RWPE2 (cell line): Measurements from ENCODE around the gene DLK1.

Experiments used
- ATAC-seq: fragments of 200-7000 bp; cut with Tn5 transposase; 3 replicates; pipeline ENCODE4 v1.9.1; 2021; ENCODE audit warnings: low read depth
- DNase-seq: peaks from one replicate; pipeline ENCODE4 v3.0.0-alpha.2; 2020; ENCODE audit warnings: low spot score
- H3K27ac ChIP-seq: fragments of 450-650 bp; 2 replicates; pipeline ENCODE4 v1.5.1; 2017; ENCODE audit warnings: mild to moderate bottlenecking; ENCODE audit not compliant: poor library complexity, severe bottlenecking
- H3K27me3 ChIP-seq: fragments of 250-450 bp; sonication (Bioruptor Pico); 2 replicates; pipeline ENCODE4 v1.5.1; 2021; ENCODE audit warnings: mild to moderate bottlenecking, moderate library complexity; ENCODE audit not compliant: insufficient read depth, poor library complexity, severe bottlenecking
- H3K36me3 ChIP-seq: fragments of 250-450 bp; sonication (Bioruptor Pico); 2 replicates; pipeline ENCODE4 v1.5.1; 2020; ENCODE audit warnings: low read depth, mild to moderate bottlenecking, moderate library complexity
- H3K4me1 ChIP-seq: fragments of 250-450 bp; sonication (Bioruptor Pico); 2 replicates; pipeline ENCODE4 v1.5.1; 2021; ENCODE audit warnings: mild to moderate bottlenecking, moderate library complexity; ENCODE audit not compliant: insufficient read depth, poor library complexity, severe bottlenecking
- H3K4me3 ChIP-seq: fragments of 250-450 bp; sonication (Bioruptor Pico); 2 replicates; pipeline ENCODE4 v1.5.1; 2021; ENCODE audit warnings: mild to moderate bottlenecking, moderate library complexity; ENCODE audit not compliant: severe bottlenecking
- H3K9me3 ChIP-seq: fragments of 250-450 bp; sonication (Bioruptor Pico); 2 replicates; pipeline ENCODE4 v1.5.1; 2021; ENCODE audit warnings: mild to moderate bottlenecking, moderate library complexity; ENCODE audit not compliant: severe bottlenecking
- TF ChIP-seq, protein P1 (sequence below): fragments of 450-650 bp; IDR thresholded peaks from one replicate; pipeline ENCODE4 v1.5.1; 2017; ENCODE audit warnings: mild to moderate bottlenecking, moderate library complexity; ENCODE audit not compliant: poor library complexity, severe bottlenecking

DLK1 gene

DNA sequence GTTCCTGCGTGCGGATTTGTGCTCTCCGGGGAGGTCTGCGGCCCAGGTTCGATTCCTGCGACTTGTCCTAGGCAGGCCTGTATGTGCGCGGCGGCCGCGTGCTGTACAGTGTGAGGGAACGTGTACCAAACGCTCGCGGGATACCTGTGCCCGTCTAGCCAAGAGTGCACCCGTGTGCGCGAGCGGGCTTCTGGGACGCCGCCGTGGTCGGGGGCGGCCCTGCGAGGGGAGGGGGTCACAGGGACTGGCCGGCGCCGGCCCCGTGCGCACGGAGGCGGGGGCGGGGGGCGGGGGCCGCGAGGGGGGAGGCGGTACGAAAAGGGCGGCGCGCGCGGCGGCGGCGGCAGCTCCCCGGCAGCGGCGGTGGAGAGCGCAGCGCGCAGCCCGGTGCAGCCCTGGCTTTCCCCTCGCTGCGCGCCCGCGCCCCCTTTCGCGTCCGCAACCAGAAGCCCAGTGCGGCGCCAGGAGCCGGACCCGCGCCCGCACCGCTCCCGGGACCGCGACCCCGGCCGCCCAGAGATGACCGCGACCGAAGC is at the start of gene DLK1:
DLK1 (plus strand) TSS at position 343 of the 536 bp plus-strand sequence; CDS start at position 520, 177 bp downstream.
- H3K36me3 ChIP-seq: no peaks in the 10 kb centered on the region
- ATAC-seq: no peak
- H3K4me1 ChIP-seq: no peaks in the 10 kb centered on the region
- no peaks in the 10 kb centered on the region for H3K9me3 ChIP-seq
- no peak within 1 kb of the TSS for H3K27ac ChIP-seq
- TF ChIP-seq, protein P1, sequence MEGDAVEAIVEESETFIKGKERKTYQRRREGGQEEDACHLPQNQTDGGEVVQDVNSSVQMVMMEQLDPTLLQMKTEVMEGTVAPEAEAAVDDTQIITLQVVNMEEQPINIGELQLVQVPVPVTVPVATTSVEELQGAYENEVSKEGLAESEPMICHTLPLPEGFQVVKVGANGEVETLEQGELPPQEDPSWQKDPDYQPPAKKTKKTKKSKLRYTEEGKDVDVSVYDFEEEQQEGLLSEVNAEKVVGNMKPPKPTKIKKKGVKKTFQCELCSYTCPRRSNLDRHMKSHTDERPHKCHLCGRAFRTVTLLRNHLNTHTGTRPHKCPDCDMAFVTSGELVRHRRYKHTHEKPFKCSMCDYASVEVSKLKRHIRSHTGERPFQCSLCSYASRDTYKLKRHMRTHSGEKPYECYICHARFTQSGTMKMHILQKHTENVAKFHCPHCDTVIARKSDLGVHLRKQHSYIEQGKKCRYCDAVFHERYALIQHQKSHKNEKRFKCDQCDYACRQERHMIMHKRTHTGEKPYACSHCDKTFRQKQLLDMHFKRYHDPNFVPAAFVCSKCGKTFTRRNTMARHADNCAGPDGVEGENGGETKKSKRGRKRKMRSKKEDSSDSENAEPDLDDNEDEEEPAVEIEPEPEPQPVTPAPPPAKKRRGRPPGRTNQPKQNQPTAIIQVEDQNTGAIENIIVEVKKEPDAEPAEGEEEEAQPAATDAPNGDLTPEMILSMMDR: no peak
- no peak for DNase-seq
- peaks cover 60% of the 10 kb centered on the region for H3K27me3 ChIP-seq
- H3K4me3 ChIP-seq: no peak within 1 kb of the TSS

- no peak for DNase-seq
- no peaks in the 10 kb centered on the region for H3K36me3 ChIP-seq
- ATAC-seq: no peak
- no peak overlapping the region for H3K4me3 ChIP-seq
- H3K27me3 ChIP-seq: no peaks in the 10 kb centered on the region
- no peaks in the 10 kb centered on the region for H3K9me3 ChIP-seq
- peaks cover 11% of the 10 kb centered on the region for H3K4me1 ChIP-seq
- no peak overlapping the region for H3K27ac ChIP-seq
- TF ChIP-seq, protein P1: no peak
Measured at GRCh38 chr14:100677152-100677551, 49.5 kb upstream of the DLK1 start.

GRCh38 chr14:100677554-100678468 is 48.9 kb upstream of the DLK1 start:
- no peaks in the 10 kb centered on the region for H3K36me3 ChIP-seq
- no peak overlapping the region for H3K4me3 ChIP-seq
- TF ChIP-seq, protein P1: no peak
- no peak overlapping the region for H3K27ac ChIP-seq
- peaks cover 11% of the 10 kb centered on the region for H3K4me1 ChIP-seq
- ATAC-seq (no peak), DNase-seq (no peak)
- no peaks in the 10 kb centered on the region for H3K27me3 ChIP-seq
- H3K9me3 ChIP-seq: no peaks in the 10 kb centered on the region

- ATAC-seq: no peak
- no peaks in the 10 kb centered on the region for H3K36me3 ChIP-seq
- H3K27me3 ChIP-seq: no peaks in the 10 kb centered on the region
- no peaks in the 10 kb centered on the region for H3K9me3 ChIP-seq
- H3K27ac ChIP-seq: no peak overlapping the region
- H3K4me3 ChIP-seq: no peak overlapping the region
- DNase-seq: no peak
- TF ChIP-seq, protein P1: no peak
- peaks cover 11% of the 10 kb centered on the region for H3K4me1 ChIP-seq
Measured at GRCh38 chr14:100678469-100678828, 48.2 kb upstream of the DLK1 start.

DNA sequence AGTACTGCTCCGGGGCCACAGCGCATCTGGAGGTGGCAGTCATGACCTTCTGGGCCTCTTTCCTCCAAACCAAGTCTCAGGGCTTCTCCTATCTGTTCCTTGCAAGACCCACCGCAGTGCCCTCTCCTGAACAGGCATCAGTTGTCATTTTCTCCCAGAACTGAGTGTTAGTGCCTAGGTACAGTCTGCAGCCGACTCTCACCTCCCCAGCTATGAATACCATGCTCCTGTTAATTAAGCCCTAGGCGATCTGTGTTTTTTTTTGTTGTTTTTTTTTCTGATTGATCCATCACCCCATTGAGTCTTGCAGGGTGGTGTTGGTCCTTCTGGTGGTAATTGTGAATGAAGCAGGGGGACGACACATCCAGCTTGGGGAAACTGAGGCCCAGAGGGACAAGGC is 47.5 kb upstream of the DLK1 start:
- Histone ChIP-seq H3K9me3 (no peaks in the 10 kb centered on the region), H3K36me3 (no peaks in the 10 kb centered on the region), H3K27me3 (no peaks in the 10 kb centered on the region), H3K4me3 (no peak overlapping the region), H3K4me1 (peaks cover 11% of the 10 kb centered on the region), H3K27ac (no peak overlapping the region)
- ATAC-seq: no peak
- TF ChIP-seq, protein P1: no peak
- no peak for DNase-seq
